ENCODE measurements around the gene TRAF2.

Gene TRAF2

DNA sequence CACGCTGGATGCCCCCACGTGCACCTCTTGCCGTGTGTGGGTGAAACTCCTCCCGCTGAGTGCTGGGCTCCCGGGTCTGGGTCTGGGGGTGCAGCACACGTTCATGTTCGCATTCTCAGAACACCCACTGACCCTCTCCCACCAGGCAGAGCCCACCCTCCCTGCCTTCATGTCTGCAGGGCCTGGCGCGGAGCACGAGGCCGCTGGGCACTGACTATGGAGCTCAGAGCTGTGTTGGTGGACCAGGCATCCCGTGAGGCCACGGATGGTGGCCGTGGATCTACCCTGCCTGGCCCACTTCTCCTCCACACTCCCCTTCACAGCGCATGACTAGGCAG lies 74.6 kb downstream of the TRAF2 start:
- TF ChIP-seq, protein P1, sequence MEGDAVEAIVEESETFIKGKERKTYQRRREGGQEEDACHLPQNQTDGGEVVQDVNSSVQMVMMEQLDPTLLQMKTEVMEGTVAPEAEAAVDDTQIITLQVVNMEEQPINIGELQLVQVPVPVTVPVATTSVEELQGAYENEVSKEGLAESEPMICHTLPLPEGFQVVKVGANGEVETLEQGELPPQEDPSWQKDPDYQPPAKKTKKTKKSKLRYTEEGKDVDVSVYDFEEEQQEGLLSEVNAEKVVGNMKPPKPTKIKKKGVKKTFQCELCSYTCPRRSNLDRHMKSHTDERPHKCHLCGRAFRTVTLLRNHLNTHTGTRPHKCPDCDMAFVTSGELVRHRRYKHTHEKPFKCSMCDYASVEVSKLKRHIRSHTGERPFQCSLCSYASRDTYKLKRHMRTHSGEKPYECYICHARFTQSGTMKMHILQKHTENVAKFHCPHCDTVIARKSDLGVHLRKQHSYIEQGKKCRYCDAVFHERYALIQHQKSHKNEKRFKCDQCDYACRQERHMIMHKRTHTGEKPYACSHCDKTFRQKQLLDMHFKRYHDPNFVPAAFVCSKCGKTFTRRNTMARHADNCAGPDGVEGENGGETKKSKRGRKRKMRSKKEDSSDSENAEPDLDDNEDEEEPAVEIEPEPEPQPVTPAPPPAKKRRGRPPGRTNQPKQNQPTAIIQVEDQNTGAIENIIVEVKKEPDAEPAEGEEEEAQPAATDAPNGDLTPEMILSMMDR (IDR thresholded peaks at IDR 0.05; ENCODE audit: insufficient read depth, low read length, poor library complexity, severe bottlenecking) = no peak
- no peaks in the 10 kb centered on the region; the same call in 1 of the 2 replicates for H3K27me3 ChIP-seq (replicated peaks; ENCODE audit: control insufficient read depth, insufficient read depth, low read length)

DNA sequence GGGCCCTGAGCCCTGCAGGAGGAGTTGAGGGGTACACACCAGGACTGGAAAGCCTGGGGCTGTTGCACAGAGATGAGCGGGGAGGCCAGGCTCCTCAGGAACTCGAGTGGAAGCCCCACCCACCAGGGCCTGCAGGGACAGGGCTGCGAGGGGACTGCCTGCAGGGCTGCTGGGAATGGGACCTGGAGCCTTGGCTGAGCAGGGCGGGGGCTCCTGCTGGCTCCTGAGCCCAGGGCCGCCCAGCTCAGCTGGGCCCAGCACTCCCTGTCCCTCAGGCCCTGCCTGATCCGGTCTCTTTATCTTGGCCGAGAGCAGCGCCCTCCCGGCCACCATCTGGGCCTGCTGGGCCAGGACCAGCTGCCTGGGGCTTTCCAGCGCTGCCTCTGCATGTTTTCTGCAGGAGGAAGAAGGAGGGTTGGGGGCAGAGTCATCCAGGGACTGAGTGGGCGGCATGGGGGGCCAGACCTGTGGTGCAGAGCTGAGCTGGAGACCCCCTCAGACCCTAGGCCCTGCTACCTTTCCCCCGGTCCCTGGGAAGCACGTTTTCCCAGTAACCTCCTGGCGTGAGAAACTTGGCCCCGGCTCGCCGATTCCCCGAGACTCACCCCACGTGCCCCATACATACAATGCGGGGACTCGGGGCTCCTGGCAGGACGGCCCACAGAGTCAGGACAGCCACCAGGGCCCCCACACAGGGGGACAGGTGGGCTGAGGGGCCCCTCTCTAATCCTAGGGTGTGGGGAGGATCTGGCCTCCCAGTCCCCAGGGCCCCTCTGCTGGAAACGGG lies 75.2 kb downstream of the TRAF2 start:
- TF ChIP-seq, protein P1 (IDR thresholded peaks at IDR 0.05; ENCODE audit: insufficient read depth, low read length, poor library complexity, severe bottlenecking) = no peak
- no peak for DNase-seq (ENCODE audit: extremely low read depth, insufficient read length)
- Histone ChIP-seq H3K27me3 (replicated peaks; ENCODE audit: control insufficient read depth, insufficient read depth, low read length) (no peaks in the 10 kb centered on the region; the same call in 1 of the 2 replicates), H3K4me3 (replicated peaks; ENCODE audit: low read depth, low read length) (no peak overlapping the region), H3K36me3 (ENCODE audit: control insufficient read depth, insufficient read depth, low read length) (no peaks in the 10 kb centered on the region)

More for the DNA sequence above, 74.6 kb downstream of the TRAF2 start:
- H3K36me3 ChIP-seq (ENCODE audit: control insufficient read depth, insufficient read depth, low read length) = no peaks in the 10 kb centered on the region
- no peak overlapping the region for H3K4me3 ChIP-seq (replicated peaks; ENCODE audit: low read depth, low read length)
- no peak for DNase-seq (ENCODE audit: extremely low read depth, insufficient read length)

DNA sequence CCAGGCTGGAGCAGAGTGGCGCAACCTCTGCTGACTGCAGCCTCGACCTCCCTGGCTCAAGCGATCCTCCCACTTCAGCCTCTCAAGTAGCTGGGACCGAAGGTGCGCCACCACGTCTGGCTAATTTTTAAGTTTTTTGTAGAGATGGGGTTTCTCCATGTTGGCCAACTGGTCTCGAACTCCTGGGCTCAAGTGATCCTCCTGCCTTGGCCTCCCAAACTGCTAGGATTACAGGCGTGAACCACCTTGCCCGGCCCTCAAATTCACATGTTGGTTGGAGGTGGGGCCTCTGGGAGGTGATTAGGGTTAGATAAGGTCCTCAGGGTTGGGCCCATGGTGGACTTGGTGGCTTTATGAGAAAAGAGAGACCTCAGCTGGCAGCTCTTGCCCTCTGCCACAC lies 75.8 kb downstream of the TRAF2 start:
- H3K27me3 ChIP-seq (replicated peaks; ENCODE audit: control insufficient read depth, insufficient read depth, low read length) = no peaks in the 10 kb centered on the region; the same call in 1 of the 2 replicates
- TF ChIP-seq, protein P1 (IDR thresholded peaks at IDR 0.05; ENCODE audit: insufficient read depth, low read length, poor library complexity, severe bottlenecking) = no peak
- no peak for DNase-seq (ENCODE audit: extremely low read depth, insufficient read length)

DNA sequence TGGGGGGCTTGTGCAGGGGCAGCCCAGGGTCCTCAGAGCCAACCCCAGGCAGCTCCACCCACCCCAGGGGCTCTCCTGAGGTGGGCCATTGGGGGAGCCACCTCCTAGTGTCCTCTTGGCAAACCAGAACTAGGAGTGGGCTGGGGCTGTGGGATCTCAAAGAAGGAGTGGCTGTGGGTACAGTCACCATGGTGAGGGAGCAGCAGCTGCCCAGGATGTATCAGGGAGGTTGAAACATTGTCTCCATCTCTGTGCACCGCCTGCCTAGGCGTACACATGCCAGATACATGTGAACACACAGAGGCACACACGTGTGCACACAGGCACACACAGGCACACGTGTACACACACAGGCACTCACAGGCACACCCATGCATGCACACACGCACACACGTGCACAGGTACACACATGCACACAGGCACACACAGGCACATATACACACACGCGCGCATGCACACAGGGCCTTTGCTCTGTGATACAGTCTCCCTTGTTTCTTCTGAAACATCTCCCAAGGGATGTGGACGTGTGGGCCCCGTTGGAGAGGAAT lies 76.5 kb downstream of the TRAF2 start:
- DNase-seq (ENCODE audit: extremely low read depth, insufficient read length) = no peak
- Histone ChIP-seq H3K4me3 (replicated peaks; ENCODE audit: low read depth, low read length) (no peak overlapping the region), H3K27me3 (replicated peaks; ENCODE audit: control insufficient read depth, insufficient read depth, low read length) (no peaks in the 10 kb centered on the region; the same call in 1 of the 2 replicates), H3K36me3 (ENCODE audit: control insufficient read depth, insufficient read depth, low read length) (no peaks in the 10 kb centered on the region)
- TF ChIP-seq, protein P1 (IDR thresholded peaks at IDR 0.05; ENCODE audit: insufficient read depth, low read length, poor library complexity, severe bottlenecking) = no peak

More for the DNA sequence above, 75.8 kb downstream of the TRAF2 start:
- no peak overlapping the region for H3K4me3 ChIP-seq (replicated peaks; ENCODE audit: low read depth, low read length)
- H3K36me3 ChIP-seq (ENCODE audit: control insufficient read depth, insufficient read depth, low read length) = no peaks in the 10 kb centered on the region

DNA sequence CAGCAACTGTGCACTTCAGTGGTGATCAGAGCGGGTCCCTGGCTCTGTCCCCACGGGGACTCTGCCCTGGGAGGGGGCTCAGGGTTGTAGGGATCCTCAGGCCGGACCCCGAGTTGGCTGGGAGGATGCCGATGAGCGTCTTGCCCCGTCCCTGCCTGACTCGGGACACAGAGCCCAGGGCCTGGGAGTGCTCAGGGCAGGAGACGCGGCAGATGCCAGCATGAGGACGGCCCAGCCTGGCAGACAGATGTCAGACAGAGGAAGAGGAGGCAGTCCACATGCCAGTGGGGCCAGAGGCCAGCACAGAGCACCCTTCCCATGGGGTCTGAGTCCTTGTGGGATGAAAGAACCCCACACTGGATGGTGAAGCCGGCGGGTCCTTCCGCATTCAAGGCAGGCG lies 77.0 kb downstream of the TRAF2 start:
- TF ChIP-seq, protein P1 (IDR thresholded peaks at IDR 0.05; ENCODE audit: insufficient read depth, low read length, poor library complexity, severe bottlenecking) = no peak
- no peak overlapping the region for H3K4me3 ChIP-seq (replicated peaks; ENCODE audit: low read depth, low read length)
- H3K27me3 ChIP-seq (replicated peaks; ENCODE audit: control insufficient read depth, insufficient read depth, low read length) = no peaks in the 10 kb centered on the region; the same call in 1 of the 2 replicates
- DNase-seq (ENCODE audit: extremely low read depth, insufficient read length) = no peak
- H3K36me3 ChIP-seq (ENCODE audit: control insufficient read depth, insufficient read depth, low read length) = no peaks in the 10 kb centered on the region
